T follicular helper cell (primary cell): ENCODE data around the gene SHFL.

Source experiments
- DNase-seq: peaks from one replicate; pipeline ENCODE4 v3.0.0-alpha.2; 2020; ENCODE audit warnings: low read depth

The SHFL gene

GRCh38 chr19:10134040-10134439 lies 47.9 kb downstream of the SHFL start:
- no peak for DNase-seq

GRCh38 chr19:10135551-10136334 lies 49.6 kb downstream of the SHFL start:
- DNase-seq, result no peak

GRCh38 chr19:10136936-10137335 lies 50.8 kb downstream of the SHFL start:
- no peak for DNase-seq

- DNase-seq, result no peak
These were observed 51.9 kb downstream of the SHFL start for GRCh38 chr19:10137751-10138682.

GRCh38 chr19:10138879-10139795 lies 53.0 kb downstream of the SHFL start:
- DNase-seq, result no peak

GRCh38 chr19:10139952-10140351 lies 53.8 kb downstream of the SHFL start:
- DNase-seq, result no peak

- no peak for DNase-seq
These were observed 55.4 kb downstream of the SHFL start for GRCh38 chr19:10141479-10141878.

- DNase-seq, result no peak
These were observed 55.9 kb downstream of the SHFL start for GRCh38 chr19:10141973-10142372.
